OCI-LY1 (cell line): ENCODE data around the gene NPAS3.

Experiments used
- H2AFZ ChIP-seq: fragments of 200-600 bp; sonication (generic), shearing (Covaris generic); 2 replicates; pipeline ENCODE4 v1.6.0; 2014; ENCODE audit warnings: antibody characterized with exemption, mild to moderate bottlenecking, low read length
- H3F3A ChIP-seq: fragments of 200-600 bp; sonication (generic), shearing (Covaris generic); 2 replicates; pipeline ENCODE4 v1.6.0; 2014; ENCODE audit warnings: mild to moderate bottlenecking, antibody characterized with exemption, low read length, moderate library complexity; ENCODE audit not compliant: insufficient read depth
- H3K27ac ChIP-seq: fragments of 200-600 bp; sonication (generic); 2 replicates; pipeline ENCODE4 v1.5.1; 2014; ENCODE audit warnings: low read length, mixed run types, mild to moderate bottlenecking, low read depth; ENCODE audit not compliant: poor library complexity, severe bottlenecking
- H3K27me3 ChIP-seq: fragments of 200-600 bp; sonication (generic); 2 replicates; pipeline ENCODE4 v1.6.0; 2014; ENCODE audit warnings: antibody characterized with exemption, mild to moderate bottlenecking, low read length, moderate library complexity; ENCODE audit not compliant: insufficient read depth
- H3K36me3 ChIP-seq: fragments of 200-600 bp; sonication (generic); 2 replicates; pipeline ENCODE4 v1.6.1; 2014; ENCODE audit warnings: mild to moderate bottlenecking, antibody characterized with exemption, low read length, moderate library complexity, mixed read lengths; ENCODE audit not compliant: insufficient read depth
- H3K4me1 ChIP-seq: fragments of 200-600 bp; sonication (generic); 2 replicates; pipeline ENCODE4 v1.5.1; 2014; ENCODE audit warnings: mild to moderate bottlenecking, low read length, moderate library complexity; ENCODE audit not compliant: insufficient read depth, severe bottlenecking
- H3K4me2 ChIP-seq: fragments of 200-600 bp; sonication (generic), shearing (Covaris generic); 2 replicates; pipeline ENCODE4 v1.6.1; 2014; ENCODE audit warnings: low read length
- H3K4me3 ChIP-seq: fragments of 200-600 bp; sonication (generic); 2 replicates; pipeline ENCODE4 v1.5.1; 2014; ENCODE audit warnings: low read length, low read depth, mild to moderate bottlenecking, mixed read lengths; ENCODE audit not compliant: poor library complexity, severe bottlenecking
- H3K79me2 ChIP-seq: fragments of 200-600 bp; shearing (Covaris generic); 2 replicates; pipeline ENCODE4 v1.6.1; 2016; ENCODE audit warnings: mixed run types, low read length, mixed read lengths; ENCODE audit not compliant: insufficient read depth
- H3K9ac ChIP-seq: fragments of 200-600 bp; sonication (generic), shearing (Covaris generic); 2 replicates; pipeline ENCODE4 v1.6.1; 2014; ENCODE audit warnings: mild to moderate bottlenecking, low read length, mixed read lengths
- H3K9me2 ChIP-seq: fragments of 200-600 bp; sonication (generic), shearing (Covaris generic); 2 replicates; pipeline ENCODE4 v1.6.1; 2014; ENCODE audit warnings: low read depth, mild to moderate bottlenecking, low read length, mixed read lengths
- H3K9me3 ChIP-seq: fragments of 200-600 bp; shearing (Covaris generic); 2 replicates; pipeline ENCODE4 v1.6.1; 2014; ENCODE audit warnings: low read length, mixed read lengths
- H4K20me1 ChIP-seq: fragments of 200-600 bp; sonication (generic), shearing (Covaris generic); 2 replicates; pipeline ENCODE4 v1.6.0; 2016; ENCODE audit warnings: mild to moderate bottlenecking, low read length; ENCODE audit not compliant: insufficient read depth
- CTCF ChIP-seq: fragments of 200-600 bp; sonication (generic), shearing (Covaris generic); IDR thresholded peaks from 2 replicates; pipeline ENCODE4 v1.5.1; 2017; ENCODE audit warnings: mild to moderate bottlenecking, antibody characterized with exemption, low read length, moderate library complexity, mixed read lengths
- EZH2 ChIP-seq: fragments of 200-600 bp; sonication (generic), shearing (Covaris generic); IDR thresholded peaks from 2 replicates; pipeline ENCODE4 v1.8.0; 2017; ENCODE audit warnings: borderline replicate concordance, mixed run types, mild to moderate bottlenecking, antibody characterized with exemption, low read length, moderate library complexity, mixed read lengths

Gene NPAS3

GRCh38 chr14:33767586-33768457 lies 829.1 kb downstream of the NPAS3 start:
- no peaks in the 10 kb centered on the region for H4K20me1 ChIP-seq
- no peak overlapping the region for H3K4me2 ChIP-seq
- H3K9me3 ChIP-seq = no peaks in the 10 kb centered on the region
- no peaks in the 10 kb centered on the region for H3K79me2 ChIP-seq
- H3K36me3 ChIP-seq = no peaks in the 10 kb centered on the region
- no peak overlapping the region for H3K4me3 ChIP-seq
- H3K27me3 ChIP-seq = no peaks in the 10 kb centered on the region
- no peaks in the 10 kb centered on the region for H3F3A ChIP-seq
- no peak overlapping the region for H3K9ac ChIP-seq
- H3K9me2 ChIP-seq = no peaks in the 10 kb centered on the region
- no peak overlapping the region for H3K27ac ChIP-seq
- no peak overlapping the region for H2AFZ ChIP-seq
- no peaks in the 10 kb centered on the region for H3K4me1 ChIP-seq
- no peak for TF ChIP-seq CTCF

- TF ChIP-seq EZH2 (no peak), CTCF (no peak)
- H2AFZ ChIP-seq = no peak overlapping the region
- no peaks in the 10 kb centered on the region for H3K9me2 ChIP-seq
- H3K4me2 ChIP-seq = no peak overlapping the region
- no peaks in the 10 kb centered on the region for H3K79me2 ChIP-seq
- no peaks in the 10 kb centered on the region for H3F3A ChIP-seq
- H4K20me1 ChIP-seq = no peaks in the 10 kb centered on the region
- no peaks in the 10 kb centered on the region for H3K4me1 ChIP-seq
- H3K9me3 ChIP-seq = no peaks in the 10 kb centered on the region
- no peak overlapping the region for H3K9ac ChIP-seq
- no peak overlapping the region for H3K4me3 ChIP-seq
- no peaks in the 10 kb centered on the region for H3K36me3 ChIP-seq
- H3K27me3 ChIP-seq = no peaks in the 10 kb centered on the region
- no peak overlapping the region for H3K27ac ChIP-seq
Observed at GRCh38 chr14:33768458-33768830, 829.8 kb downstream of the NPAS3 start.

- H3K4me3 ChIP-seq = no peak overlapping the region
- H3K36me3 ChIP-seq = no peaks in the 10 kb centered on the region
- H3K4me2 ChIP-seq = no peak overlapping the region
- H3K9me2 ChIP-seq = no peaks in the 10 kb centered on the region
- no peak overlapping the region for H2AFZ ChIP-seq
- H3K79me2 ChIP-seq = no peaks in the 10 kb centered on the region
- no peak overlapping the region for H3K27ac ChIP-seq
- H3K9me3 ChIP-seq = no peaks in the 10 kb centered on the region
- 0 out of 2 replicates have a peak, but pooled peaks cover 3% of the 10 kb centered on the region for H3K27me3 ChIP-seq
- H3K9ac ChIP-seq = no peak overlapping the region
- H3K4me1 ChIP-seq = no peaks in the 10 kb centered on the region
- H4K20me1 ChIP-seq = no peaks in the 10 kb centered on the region
- no peaks in the 10 kb centered on the region for H3F3A ChIP-seq
- TF ChIP-seq CTCF = no peak
- no peak for TF ChIP-seq EZH2
Observed at GRCh38 chr14:33773205-33774030, 834.7 kb downstream of the NPAS3 start.
